GM08714 (cell line): Measurements from ENCODE around the gene TMEM158.

Experiments used
- H3K4me3 ChIP-seq: fragments of 200-500 bp; sonication (Bioruptor generic); 2 replicates; pipeline ENCODE4 v1.5.1; 2014; ENCODE audit warnings: mild to moderate bottlenecking, low read length, inconsistent platforms
- ZNF274 ChIP-seq: IDR thresholded peaks from 2 replicates; pipeline ENCODE4 v1.6.1; 2012; ENCODE audit warnings: mild to moderate bottlenecking, low read depth, low read length

TMEM158 gene

GRCh38 chr3:45219694-45220093 is 6.4 kb downstream of the TMEM158 start:
- TF ChIP-seq ZNF274: no peak
- H3K4me3 ChIP-seq: no peak overlapping the region

- H3K4me3 ChIP-seq: no peak overlapping the region
- TF ChIP-seq ZNF274: no peak
These were observed 7.3 kb downstream of the TMEM158 start for GRCh38 chr3:45218578-45219390.

GRCh38 chr3:45216021-45216609 is 10.0 kb downstream of the TMEM158 start:
- H3K4me3 ChIP-seq: no peak overlapping the region
- no peak for TF ChIP-seq ZNF274

- no peak for TF ChIP-seq ZNF274
- H3K4me3 ChIP-seq: no peak overlapping the region
These were observed 10.6 kb downstream of the TMEM158 start for GRCh38 chr3:45215466-45215865.

- no peak overlapping the region for H3K4me3 ChIP-seq
- no peak for TF ChIP-seq ZNF274
These were observed 11.9 kb downstream of the TMEM158 start for GRCh38 chr3:45214061-45214680.

GRCh38 chr3:45212095-45212468 is 14.0 kb downstream of the TMEM158 start:
- H3K4me3 ChIP-seq: no peak overlapping the region

GRCh38 chr3:45211466-45212094 is 14.5 kb downstream of the TMEM158 start:
- H3K4me3 ChIP-seq: no peak overlapping the region
- no peak for TF ChIP-seq ZNF274

More at GRCh38 chr3:45212095-45212468, 14.0 kb downstream of the TMEM158 start:
- no peak for TF ChIP-seq ZNF274

GRCh38 chr3:45210308-45211041 is 15.6 kb downstream of the TMEM158 start:
- no peak for TF ChIP-seq ZNF274

GRCh38 chr3:45209526-45209925 is 16.6 kb downstream of the TMEM158 start:
- H3K4me3 ChIP-seq: no peak overlapping the region
- TF ChIP-seq ZNF274: no peak

More at GRCh38 chr3:45210308-45211041, 15.6 kb downstream of the TMEM158 start:
- no peak overlapping the region for H3K4me3 ChIP-seq

- H3K4me3 ChIP-seq: no peak overlapping the region
- TF ChIP-seq ZNF274: no peak
These were observed 17.5 kb downstream of the TMEM158 start for GRCh38 chr3:45208586-45208985.

- TF ChIP-seq ZNF274: no peak
- no peak overlapping the region for H3K4me3 ChIP-seq
These were observed 18.6 kb downstream of the TMEM158 start for GRCh38 chr3:45207446-45207845.

- no peak for TF ChIP-seq ZNF274
- H3K4me3 ChIP-seq: no peak overlapping the region
These were observed 21.0 kb downstream of the TMEM158 start for GRCh38 chr3:45205126-45205525.

GRCh38 chr3:45204136-45204535 is 22.0 kb downstream of the TMEM158 start:
- no peak for TF ChIP-seq ZNF274
- H3K4me3 ChIP-seq: no peak overlapping the region
